ENCODE results near the gene SUMO4.

DNA sequence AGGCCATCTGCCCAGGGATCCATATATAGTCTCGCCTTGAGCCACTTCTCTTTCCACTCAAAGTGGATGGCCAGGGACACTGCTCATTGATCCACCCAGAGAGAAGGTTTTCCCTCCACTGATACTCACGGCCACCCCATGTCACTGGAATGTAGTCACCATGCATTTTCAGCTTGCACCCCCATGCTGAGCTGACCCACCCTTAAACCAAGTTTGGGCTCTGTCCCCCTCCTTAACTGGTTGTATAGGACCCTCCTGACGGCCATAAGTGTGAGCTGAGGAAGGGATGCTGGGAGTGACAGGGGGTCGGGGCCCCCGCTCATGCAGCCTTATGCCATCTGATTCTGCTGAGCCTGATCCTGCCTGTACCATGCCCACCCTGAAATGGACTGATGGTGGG lies 25.7 kb downstream of the SUMO4 start:
- TF ChIP-seq, protein P1, sequence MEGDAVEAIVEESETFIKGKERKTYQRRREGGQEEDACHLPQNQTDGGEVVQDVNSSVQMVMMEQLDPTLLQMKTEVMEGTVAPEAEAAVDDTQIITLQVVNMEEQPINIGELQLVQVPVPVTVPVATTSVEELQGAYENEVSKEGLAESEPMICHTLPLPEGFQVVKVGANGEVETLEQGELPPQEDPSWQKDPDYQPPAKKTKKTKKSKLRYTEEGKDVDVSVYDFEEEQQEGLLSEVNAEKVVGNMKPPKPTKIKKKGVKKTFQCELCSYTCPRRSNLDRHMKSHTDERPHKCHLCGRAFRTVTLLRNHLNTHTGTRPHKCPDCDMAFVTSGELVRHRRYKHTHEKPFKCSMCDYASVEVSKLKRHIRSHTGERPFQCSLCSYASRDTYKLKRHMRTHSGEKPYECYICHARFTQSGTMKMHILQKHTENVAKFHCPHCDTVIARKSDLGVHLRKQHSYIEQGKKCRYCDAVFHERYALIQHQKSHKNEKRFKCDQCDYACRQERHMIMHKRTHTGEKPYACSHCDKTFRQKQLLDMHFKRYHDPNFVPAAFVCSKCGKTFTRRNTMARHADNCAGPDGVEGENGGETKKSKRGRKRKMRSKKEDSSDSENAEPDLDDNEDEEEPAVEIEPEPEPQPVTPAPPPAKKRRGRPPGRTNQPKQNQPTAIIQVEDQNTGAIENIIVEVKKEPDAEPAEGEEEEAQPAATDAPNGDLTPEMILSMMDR (IDR thresholded peaks at IDR 0.05) = no peak
- no peak for TF ChIP-seq POLR2A (IDR thresholded peaks at IDR 0.05)
- TF ChIP-seq POLR2AphosphoS5 (IDR thresholded peaks at IDR 0.05) = no peak
- TF ChIP-seq EP300 (IDR thresholded peaks at IDR 0.05) = no peak

Measured in sigmoid colon (tissue), 4 donors.